HG02763 (cell line): Measurements from ENCODE around the gene NRIP1.

ENCODE experiments used
- ATAC-seq: cut with Tn5 transposase; IDR thresholded peaks from one replicate; pipeline ENCODE4 v1.9.1; 2021; ENCODE audit warnings: mild to moderate bottlenecking, moderate library complexity; ENCODE audit not compliant: unreplicated experiment

NRIP1 gene, protein sequence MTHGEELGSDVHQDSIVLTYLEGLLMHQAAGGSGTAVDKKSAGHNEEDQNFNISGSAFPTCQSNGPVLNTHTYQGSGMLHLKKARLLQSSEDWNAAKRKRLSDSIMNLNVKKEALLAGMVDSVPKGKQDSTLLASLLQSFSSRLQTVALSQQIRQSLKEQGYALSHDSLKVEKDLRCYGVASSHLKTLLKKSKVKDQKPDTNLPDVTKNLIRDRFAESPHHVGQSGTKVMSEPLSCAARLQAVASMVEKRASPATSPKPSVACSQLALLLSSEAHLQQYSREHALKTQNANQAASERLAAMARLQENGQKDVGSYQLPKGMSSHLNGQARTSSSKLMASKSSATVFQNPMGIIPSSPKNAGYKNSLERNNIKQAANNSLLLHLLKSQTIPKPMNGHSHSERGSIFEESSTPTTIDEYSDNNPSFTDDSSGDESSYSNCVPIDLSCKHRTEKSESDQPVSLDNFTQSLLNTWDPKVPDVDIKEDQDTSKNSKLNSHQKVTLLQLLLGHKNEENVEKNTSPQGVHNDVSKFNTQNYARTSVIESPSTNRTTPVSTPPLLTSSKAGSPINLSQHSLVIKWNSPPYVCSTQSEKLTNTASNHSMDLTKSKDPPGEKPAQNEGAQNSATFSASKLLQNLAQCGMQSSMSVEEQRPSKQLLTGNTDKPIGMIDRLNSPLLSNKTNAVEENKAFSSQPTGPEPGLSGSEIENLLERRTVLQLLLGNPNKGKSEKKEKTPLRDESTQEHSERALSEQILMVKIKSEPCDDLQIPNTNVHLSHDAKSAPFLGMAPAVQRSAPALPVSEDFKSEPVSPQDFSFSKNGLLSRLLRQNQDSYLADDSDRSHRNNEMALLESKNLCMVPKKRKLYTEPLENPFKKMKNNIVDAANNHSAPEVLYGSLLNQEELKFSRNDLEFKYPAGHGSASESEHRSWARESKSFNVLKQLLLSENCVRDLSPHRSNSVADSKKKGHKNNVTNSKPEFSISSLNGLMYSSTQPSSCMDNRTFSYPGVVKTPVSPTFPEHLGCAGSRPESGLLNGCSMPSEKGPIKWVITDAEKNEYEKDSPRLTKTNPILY (N-terminal part only)

DNA sequence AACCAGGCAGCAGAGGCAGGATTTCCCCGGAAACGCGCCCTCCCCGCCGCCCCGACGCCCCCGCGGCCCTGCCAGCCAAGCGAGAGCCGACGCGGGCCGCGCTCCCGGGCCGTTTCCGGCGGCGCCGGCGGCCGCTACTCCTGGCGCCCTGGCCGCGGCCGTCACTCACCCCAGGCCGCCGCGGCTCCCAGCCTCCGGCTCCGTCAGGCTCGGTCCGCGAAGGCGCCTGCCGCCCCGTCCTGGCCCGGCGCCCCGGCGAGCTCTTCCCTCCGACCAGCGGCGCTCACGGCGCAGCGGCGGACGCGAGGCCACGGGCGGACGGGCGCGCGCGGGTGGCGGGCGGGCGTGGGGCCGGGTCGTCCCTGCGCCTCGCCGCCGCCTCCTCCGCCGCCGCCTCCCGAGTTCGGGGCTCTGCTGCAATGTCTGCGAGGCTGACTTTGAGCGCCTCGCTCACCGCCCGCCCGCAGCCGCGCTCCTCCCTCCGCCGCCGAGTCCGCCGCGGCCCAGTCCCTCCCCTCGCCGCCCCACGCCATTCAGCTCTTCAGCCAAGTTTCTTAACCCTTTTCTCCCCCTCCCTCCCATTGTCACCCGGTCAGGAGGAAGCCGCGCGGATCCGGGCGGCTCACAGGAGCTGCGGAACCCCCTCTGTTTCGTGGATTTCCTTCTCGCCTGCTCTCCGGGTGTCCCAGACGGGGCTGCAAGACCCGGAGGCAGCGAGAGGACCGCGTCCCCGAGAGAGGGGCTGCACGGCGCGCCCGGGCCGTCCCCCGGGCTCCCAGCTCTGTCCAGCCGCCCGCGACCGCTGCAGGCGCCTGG, at the start of gene NRIP1:
Gene NRIP1 (minus strand): TSS at position 425 of the 816 bp plus-strand sequence. CDS start 96,808 bp downstream, outside the sequence.
- ATAC-seq: peak; percentile 81

DNA sequence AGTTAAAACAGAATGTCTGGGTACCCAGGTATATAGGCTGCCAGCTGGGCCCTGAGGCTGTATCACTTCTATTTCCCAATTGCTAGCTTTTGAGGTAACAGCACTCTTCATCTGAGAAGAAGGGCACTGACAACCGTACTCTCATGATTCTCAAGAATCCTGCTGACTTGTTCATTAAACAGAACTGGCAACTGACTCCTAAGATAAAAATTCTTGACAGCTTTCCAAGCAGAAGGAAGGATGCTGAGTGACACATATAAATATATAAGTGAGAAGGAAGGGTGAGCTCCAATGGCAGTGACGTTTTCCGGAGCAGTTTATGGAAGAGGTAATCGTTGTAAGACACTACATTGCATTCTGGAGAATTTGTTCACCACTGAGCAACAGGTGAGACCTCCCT, 48.1 kb upstream of the NRIP1 start:
- ATAC-seq: no peak

DNA sequence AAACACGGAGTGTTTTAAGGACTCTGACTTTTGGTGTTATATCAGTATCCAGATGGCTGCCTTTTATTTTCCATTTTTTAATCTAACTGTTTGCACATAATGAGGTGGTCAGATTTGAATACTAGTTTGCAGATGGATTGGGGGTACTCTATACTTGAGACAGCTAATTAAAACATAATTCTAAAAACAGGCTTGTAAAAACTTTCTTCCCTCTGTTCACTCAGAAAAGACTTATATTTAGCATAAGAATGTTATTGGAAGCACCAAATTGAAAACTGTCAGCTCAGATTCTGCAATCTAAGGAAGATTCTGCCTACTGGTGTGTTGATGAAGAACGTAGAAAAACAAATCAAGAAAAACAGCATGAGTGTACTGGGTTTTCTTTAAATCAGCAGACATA, 44.0 kb upstream of the NRIP1 start:
- no peak for ATAC-seq

DNA sequence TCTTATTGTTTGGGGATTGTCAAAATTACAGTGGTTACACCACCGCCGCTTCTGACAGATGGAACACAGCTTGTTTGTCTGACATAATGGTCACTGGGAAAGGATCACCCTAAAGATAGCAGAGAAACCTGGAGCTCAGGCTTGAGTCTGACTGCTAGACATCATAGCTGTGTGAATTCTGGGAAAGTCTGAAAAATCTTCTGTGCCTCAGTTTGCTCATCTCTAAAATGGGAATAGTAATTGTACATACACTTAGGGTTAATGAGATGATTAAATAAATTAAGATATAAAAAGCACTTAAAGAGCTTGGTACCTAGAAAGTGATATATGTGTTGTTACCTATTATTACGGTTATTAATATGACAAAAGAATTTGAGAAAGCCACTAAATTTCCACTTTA, 39.7 kb upstream of the NRIP1 start:
- no peak for ATAC-seq

DNA sequence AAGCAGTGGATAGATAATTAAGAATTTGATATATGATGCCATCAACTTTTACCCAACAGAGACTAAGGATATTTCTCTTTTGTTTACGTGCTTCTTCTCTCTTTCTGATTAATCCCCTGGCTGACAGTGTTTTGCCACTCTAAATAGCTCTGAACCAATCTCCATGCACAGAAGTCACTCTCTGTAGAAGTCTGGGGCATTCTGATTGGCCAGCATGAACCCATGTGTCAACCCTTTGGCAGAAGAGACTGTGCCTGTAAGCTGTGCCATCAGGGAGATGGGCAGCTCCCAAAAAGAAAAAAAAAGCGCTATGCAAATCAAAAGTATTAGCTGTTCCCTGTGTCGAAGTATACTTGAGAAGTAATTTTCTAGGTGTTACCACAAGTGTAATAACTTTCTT, 34.1 kb upstream of the NRIP1 start:
- ATAC-seq: no peak

DNA sequence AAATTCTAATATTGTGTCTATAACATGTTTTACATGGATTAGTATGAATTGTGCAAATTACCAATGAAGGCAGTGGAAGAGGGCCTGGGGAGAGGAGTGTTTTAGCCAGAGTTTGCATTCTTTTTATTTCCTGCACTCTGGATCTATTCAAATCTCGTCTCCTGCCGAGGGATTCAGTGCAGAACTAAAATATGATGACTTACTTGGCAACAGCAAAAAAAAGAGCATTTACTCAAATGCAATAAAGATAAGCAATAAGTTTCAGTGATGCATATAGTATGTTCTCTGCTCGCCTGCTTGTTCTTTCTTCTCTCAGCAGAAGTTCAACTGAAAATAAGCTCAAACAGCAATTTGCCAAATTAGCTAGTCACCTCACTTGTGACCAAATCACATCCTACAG, 33.4 kb upstream of the NRIP1 start:
- no peak for ATAC-seq

DNA sequence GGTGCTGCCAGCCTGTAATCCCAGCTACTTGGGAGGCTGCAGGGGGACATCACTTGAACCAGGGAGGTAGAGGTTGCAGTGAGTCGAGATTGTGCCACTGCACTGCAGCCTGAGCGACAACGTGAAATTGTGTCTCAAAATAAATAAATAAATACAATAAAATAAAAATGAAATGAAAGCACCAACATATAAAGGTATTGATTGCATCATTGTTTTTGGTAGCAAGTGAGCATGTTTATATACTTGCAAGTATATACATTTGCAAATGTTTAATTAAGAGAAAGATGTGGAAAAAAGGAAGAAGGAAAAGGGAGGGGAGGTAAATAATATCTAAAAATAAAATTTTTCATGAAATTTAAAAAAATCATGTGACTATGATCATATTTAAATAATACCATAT, 32.8 kb upstream of the NRIP1 start:
- ATAC-seq: no peak

DNA sequence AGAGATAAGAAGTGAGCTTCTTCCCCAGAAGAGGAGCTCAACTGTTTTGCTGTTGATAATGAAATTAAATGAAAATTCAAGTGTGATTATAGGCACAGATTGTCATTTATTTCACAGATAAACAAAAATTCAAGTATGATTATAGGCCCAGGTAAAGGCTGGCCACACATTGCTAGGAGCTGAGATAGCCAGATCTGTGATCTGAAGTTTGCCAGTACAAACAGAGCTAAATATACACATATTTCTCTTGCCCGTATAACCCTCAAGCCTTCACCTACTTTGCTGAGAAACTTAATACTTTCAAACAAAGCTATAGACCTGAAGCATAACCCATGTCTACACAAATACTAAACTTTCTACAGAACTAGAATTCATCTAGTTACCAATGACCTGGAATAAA, 31.3 kb upstream of the NRIP1 start:
- ATAC-seq: no peak

DNA sequence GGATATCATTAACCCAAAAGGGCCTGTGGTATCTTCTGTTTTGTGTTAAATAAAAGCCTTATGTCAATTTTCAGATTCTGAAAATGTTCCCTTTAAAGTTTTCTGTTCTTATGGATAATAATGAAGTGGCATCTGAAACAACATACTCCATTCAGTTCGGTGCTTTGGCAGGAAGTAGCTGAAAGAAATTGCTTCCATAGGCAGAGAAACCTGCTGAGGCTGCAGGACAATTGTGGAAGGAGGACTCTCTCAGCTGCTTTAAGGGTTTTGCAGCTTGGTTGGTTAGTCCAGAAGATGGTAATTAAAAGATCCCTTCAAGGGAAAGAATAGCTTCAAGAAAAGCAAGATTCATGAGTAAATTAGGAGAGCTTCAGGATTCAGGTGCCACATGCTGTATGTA, 30.5 kb upstream of the NRIP1 start:
- no peak for ATAC-seq

DNA sequence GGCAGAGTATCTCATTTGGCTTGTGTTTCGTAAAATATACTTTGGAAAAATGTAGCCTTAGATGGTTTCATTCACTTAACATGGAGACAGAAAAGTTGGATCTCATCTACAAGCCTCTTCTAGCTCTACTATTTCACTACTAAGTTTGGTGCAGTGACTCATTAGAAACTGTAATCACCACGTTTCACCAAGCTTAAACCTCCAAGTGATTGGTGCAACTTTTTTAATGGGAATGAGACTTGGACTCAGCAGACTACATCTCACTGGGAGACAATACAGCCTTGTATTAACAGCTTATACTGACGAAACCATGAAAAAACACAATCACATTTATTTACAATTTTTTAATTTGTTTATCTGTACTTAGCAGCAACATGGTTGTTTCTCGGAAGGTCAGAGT, 29.9 kb upstream of the NRIP1 start:
- no peak for ATAC-seq

DNA sequence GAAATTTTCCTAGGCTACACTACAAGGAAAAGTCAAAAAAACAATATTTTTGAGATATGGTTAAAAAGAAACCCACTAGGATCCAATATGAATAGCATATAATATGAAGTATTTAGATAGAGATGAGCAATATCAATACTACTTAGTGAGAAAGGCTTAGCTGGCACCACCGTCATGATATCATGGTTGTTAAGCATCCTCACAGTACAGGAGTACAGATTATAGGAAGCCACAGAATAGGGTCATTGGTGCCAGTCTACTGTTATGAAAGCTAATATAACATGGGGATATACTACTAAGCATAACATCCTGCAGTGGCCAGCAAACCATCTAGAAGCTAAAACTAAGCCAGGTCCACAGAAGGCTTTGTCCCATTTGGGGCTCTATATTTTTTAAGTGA, 28.4 kb upstream of the NRIP1 start:
- no peak for ATAC-seq

DNA sequence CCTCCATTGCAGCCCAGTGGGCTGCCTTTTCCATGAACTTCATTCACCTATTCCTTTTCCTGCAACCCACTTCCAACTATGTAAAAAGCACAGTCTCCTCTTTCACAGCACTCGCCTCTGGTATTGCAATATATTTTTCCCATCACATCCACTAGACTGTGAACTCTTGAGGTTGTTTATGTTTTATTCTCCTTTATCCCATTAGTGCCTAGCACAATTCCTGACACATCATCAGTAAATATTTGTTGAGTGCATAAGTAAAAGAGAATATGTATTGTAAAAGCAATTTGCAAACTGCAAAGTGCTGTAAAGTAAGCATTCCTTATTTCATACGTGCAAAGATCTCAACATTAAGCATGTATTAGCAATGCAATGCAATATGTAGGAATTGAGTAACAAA, 27.9 kb upstream of the NRIP1 start:
- no peak for ATAC-seq

DNA sequence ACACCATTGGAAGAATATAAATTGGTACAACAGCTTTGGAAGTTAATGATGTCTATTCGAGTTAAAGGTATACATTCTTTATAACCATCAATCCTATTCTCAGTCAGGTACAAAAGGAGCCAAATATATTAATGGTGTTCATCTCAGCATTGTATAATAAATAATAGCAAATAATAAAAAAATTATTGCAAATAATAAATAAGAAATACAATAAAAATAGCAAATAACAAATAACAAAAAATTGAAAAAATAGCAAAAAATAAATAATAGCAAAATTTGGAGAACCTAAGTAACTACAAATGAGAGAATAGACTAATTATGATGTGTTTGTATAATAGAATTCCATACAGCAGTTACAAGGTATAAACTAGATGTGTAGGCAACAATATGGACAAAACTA, 25.6 kb upstream of the NRIP1 start:
- ATAC-seq: no peak

DNA sequence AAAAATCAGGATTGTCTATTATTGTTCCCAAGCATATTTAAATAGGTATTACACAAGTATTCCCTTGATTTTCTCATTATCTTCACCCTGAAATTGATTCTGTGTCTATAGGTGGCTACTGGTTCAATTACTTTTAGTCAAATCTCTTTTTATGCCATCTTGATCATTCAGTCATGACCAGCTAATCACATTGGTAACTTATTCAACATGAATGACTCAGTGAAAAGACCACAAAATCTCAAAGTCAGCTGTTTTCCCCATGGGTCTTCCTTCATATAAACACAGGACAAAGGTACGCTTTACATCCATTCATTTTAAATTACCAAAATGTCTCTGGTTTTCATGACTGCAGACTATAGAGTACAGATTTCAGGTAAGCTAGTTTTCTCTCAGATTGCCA, 23.7 kb upstream of the NRIP1 start:
- no peak for ATAC-seq

DNA sequence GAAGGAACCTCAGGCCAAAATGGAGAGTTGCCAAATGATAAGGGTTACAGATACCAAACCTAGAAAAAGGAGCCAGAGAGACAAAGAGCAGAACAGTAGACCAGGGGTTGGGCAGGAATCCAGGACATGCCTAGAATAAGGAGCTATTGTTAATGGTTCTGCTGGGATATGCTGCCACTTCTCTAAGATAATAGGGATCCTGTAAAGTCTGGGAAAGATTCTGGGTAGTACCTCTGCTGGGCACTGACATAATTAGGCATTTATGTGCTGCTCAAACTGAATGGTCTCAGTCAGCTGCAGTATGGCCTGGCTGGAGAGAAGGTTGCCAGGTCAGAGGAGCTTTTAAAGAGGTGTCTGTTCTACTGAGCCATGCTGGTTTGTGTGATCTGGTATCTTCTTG, 19.9 kb upstream of the NRIP1 start:
- no peak for ATAC-seq

DNA sequence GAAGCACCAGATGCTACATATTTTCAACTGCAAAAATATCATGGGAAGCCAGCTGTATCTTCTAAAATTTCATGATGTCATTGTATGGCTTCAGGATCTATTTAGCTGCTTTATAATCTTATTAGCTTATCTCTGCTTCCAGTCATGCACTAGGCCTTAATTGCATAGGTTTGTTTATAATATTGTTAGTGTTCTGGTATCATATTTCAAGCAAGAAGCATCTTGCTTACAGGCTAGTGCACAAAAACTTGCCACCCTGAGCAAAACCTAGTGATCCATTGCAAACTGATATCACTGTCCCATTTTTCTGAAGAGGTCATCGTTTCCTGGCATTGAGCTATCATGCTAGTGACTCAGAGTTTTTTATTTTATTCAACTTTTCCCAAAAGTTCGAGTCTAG, 15.7 kb upstream of the NRIP1 start:
- no peak for ATAC-seq

DNA sequence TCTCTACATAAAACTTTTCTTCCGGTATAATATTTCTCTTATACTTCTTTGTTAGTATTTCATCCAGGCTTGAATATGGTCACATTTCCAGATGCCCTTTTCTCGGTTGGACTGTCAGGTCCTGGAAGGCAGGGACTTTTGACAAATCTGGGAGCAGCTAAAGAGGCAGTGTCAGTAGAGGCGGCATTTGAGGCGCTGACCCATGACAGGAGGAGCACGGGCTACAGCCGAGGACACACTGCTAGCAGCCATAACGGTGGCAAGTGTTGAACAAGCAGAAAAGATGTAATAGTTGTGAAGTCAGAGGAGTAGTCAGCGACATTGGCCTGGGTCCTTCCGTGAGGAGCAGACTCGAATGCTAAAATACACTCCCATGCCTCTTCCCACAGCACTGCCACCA, 14.5 kb upstream of the NRIP1 start:
- no peak for ATAC-seq

DNA sequence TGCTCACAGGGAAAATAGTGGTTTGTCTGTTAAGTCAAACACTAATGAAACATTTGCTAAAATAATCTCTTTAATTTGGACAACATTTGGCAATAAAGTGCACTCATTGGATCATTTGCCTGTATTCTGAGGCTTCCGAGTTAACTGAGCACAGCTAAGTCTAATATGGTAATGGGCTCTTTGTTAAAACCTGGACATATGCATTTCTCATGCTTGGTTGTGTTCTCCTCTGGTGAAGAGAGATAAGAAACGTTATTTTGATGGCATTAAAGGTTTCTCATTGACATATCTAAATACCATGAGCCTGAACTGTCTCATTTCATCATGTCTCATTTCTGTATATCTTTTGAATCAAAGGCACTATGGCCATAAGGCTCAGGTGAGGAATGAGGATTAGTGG, 13.4 kb upstream of the NRIP1 start:
- no peak for ATAC-seq

DNA sequence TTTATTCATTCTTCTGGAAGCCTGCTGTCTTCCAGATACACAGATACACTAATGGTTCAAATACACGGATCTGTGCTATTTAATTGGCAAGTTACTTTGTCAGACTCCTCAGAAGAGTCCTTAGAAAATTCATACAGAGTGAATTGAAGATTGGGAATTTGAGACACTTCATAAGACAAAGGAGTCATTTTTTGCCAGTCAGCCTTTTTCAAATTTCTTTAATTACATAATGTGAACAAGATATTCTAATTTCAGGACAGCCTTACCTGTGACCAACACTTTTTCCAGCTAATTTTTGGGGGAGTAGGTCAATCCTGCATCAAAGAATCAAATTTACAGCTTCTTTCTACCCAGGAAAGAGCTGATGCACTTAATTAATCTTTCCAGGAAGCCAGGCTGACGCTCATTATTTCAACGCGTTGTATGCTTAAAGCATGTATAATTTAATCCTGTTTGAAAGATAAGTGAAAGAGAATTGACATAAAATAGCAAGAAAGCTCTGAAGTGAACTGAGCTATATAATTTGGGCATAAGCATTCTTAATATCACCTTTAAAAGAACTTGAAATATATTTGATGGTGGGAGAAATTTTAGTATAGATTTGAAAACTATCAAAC, 12.8 kb upstream of the NRIP1 start:
- ATAC-seq: no peak

DNA sequence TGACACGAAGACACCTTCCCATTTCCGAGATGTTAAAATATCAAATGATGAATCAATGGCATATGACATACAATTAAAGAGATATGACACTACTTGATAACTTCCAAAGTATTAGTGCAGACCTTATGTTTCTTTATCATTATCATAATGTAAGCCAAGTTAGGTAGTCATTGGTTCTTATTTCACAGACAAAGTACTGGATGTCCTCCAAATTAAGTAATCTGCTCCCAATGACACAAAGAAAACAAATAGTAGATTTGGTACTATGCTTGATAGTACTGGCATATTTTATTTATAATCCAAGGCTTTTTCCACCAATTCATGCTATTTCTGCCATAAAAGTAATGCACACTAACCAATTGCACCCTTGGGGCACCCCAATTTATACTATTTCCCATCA, 11.9 kb upstream of the NRIP1 start:
- no peak for ATAC-seq

DNA sequence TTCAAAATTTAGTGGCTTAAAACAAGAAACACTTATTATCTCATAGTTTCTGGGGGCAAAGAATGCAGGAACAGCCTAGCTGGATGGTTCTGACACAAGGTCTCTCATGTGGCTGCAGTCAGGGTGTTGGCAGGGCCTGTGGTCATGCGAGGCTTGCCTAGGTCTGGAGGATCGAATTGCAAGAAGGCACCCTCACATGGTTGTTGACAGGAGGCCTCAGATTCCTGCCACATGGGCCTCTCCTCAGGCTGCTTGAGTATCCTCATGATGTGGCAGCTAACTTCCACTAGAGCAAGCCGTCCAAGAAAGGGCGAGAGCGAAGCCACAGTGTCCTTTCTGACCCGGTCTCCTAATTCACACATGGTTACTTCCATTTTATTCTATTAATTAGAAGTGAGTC, 6.2 kb upstream of the NRIP1 start:
- ATAC-seq: no peak
